ENCODE data around the gene RBL2.

Gene RBL2

DNA sequence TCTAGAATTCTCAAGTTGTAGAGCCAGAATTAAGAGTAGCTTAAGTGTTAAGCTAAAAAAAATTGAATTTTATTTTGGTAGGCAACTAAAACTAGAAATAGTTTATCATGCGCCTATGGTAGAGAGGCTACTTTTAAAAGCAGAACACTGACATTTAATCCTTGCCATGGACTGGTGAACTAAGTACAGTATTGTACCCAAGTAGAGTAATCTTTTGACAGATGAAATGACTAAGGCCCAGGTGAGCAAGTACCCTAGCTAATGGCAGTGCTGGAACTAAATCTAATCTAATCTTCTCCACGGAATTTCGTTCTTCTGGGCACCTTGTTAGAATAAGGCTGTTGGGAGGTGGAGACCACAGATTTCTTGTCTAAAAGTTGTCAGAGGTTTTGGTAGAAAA is 11.8 kb downstream of the RBL2 start:
- DNase-seq (ENCODE audit: low spot score) (no peak), FAIRE-seq (no peak)

DNA sequence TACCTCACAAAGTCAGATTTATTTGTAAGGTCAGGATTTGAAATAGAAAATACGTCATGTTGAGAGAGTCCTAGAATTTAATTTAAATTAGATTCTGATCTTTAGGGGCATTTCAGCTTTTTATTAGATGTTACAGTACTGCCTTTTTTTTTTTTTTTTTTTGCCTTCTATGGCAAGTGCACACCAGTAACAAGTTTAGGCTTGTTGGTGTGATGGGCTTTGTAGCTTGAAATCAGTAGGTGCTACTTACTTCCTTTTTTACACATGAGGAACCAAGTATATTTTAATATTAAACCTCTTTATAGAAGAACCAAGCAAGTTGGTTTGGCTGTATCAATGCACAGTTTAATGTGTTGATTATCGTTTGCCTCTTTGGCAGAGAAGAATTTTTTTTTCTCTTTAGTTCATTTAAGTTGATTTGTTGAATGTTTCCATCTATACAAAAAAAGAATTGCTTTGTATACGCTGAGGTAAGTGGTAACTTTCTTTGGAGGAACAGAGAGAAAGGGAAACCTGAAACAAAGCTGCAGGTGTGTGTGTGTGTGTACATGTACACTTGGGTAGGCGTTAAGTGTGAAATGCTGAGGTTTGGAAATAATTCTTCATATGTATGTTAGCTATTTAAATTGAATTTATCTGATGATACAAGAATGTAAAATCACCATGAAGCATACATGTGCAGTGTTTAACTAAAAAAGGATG is 15.7 kb downstream of the RBL2 start:
- no peak for FAIRE-seq

DNA sequence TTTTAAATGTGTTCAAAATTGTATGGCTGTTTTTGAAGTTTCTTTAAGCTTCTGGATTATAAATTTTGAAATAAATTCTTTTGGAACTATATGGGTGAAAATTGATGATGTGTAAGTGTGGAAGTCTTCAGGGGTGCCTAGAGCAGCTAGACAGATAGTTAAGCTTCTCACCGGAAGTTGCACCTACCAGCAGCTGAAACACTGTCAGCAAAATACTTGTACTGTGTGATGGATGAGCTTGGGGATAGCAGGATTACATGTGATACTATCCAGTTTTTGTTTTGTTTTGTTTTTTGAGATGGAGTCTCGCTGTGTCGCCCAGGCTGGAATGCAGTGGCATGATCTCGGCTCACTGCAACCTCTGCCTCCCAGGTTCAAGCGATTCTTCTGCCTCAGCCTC is 19.7 kb downstream of the RBL2 start:
- DNase-seq (ENCODE audit: low spot score) = no peak
- FAIRE-seq = no peak

More for the DNA sequence above, 15.7 kb downstream of the RBL2 start:
- no peak for DNase-seq (ENCODE audit: low spot score)

GRCh38 chr16:53456625-53457024 is 22.4 kb downstream of the RBL2 start:
- FAIRE-seq (no peak), DNase-seq (ENCODE audit: low spot score) (no peak)

GRCh38 chr16:53457670-53458069 is 23.4 kb downstream of the RBL2 start:
- FAIRE-seq = no peak
- DNase-seq (ENCODE audit: low spot score) = no peak

DNA sequence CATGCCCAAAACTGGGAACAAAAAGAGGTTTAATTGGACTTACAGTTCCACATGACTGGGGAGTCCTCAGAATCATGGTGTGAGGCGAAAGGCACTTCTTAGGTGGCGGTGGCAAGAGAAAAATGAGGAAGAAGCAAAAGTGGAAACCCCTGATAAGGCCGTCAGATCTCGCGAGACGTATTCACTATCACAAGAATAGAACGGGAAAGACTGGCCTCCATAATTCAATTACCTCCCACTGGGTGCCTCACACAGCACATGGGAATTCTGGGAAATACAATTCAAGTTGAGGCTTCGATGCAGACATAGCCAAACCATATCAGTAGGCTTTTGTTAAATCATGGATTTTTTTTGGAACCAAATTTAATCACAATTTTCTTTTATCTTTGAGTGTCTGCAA is 24.4 kb downstream of the RBL2 start:
- DNase-seq (ENCODE audit: low spot score) (no peak), FAIRE-seq (no peak)

- DNase-seq (ENCODE audit: low spot score) (peak; percentile 36), FAIRE-seq (no peak)
Measured at GRCh38 chr16:53465606-53466280, 31.5 kb downstream of the RBL2 start.

- FAIRE-seq (no peak), DNase-seq (ENCODE audit: low spot score) (no peak)
Measured at GRCh38 chr16:53476867-53477266, 42.6 kb downstream of the RBL2 start.

- no peak for FAIRE-seq
Measured at GRCh38 chr16:53478965-53479364, 44.7 kb downstream of the RBL2 start.

GRCh38 chr16:53480394-53480793 is 46.1 kb downstream of the RBL2 start:
- no peak for FAIRE-seq
- no peak for DNase-seq (ENCODE audit: low spot score)

More at GRCh38 chr16:53478965-53479364, 44.7 kb downstream of the RBL2 start:
- no peak for DNase-seq (ENCODE audit: low spot score)

- FAIRE-seq = no peak
Measured at GRCh38 chr16:53482123-53482522, 47.9 kb downstream of the RBL2 start.

GRCh38 chr16:53484542-53484941 is 50.3 kb downstream of the RBL2 start:
- FAIRE-seq (no peak), DNase-seq (ENCODE audit: low spot score) (no peak)

More at GRCh38 chr16:53482123-53482522, 47.9 kb downstream of the RBL2 start:
- DNase-seq (ENCODE audit: low spot score) = no peak

- no peak for DNase-seq (ENCODE audit: low spot score)
- no peak for FAIRE-seq
Measured at GRCh38 chr16:53486230-53486629, 52.0 kb downstream of the RBL2 start.

GRCh38 chr16:53489755-53490154 is 55.5 kb downstream of the RBL2 start:
- FAIRE-seq (no peak), DNase-seq (ENCODE audit: low spot score) (no peak)

DNA sequence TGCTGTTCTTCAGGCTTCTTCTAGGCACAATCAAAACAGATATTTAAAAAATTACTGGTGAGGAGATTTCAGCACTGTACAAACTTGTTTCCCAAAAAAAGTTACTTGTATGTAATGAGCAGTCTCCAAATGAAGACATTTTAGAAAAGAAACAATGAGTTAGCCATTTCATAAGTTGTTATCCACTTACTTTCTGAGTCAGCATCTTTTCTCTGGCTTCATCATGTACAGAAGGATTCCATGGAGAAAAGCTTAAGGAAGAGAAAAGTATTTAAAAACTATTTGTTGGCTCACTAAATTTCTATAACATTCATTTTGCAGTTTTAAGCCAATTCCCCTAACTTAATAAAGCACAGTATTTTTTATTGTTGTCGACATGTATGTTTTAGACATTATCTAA is 58.2 kb downstream of the RBL2 start:
- DNase-seq (ENCODE audit: low spot score) (no peak), FAIRE-seq (no peak)

- FAIRE-seq = no peak
Measured at GRCh38 chr16:53494636-53495035, 60.4 kb downstream of the RBL2 start.

DNA sequence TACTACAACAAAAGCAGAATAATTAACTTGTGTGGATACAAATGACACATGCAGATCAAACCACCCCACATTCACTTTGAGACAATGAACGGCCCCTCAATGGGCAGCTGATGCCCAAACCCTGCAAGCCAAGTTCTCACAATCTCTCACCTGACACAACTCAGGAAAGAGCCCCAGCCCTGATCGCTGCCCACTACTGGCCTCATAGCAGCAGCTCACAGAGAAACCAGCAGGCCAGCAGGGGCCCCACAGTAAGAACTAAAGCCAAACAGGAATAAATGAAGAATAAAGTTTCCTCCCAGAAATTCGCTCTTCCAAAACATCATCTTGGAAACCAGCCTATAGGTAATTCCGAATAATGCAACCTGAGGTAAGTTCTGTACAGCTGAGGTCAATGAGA is 61.1 kb downstream of the RBL2 start:
- FAIRE-seq (no peak), DNase-seq (ENCODE audit: low spot score) (no peak)

More at GRCh38 chr16:53494636-53495035, 60.4 kb downstream of the RBL2 start:
- no peak for DNase-seq (ENCODE audit: low spot score)

DNA sequence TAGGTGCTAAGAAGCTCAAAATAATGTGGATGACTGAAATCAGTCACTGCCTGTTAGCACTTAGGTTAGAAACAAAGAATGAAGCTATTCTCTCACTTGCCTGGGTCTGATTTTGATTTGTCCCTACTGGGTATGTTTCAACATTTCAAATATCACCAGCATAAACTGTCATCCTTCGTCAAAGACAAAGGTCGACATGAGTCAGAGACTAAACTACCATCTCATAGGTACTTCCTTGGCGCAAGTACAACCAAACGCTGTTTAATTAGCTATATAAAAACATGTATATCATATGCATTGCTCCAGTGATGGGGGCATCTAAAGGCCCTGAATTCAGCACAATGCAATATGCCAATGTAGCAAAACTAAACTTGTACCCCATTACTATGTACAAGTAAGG is 64.7 kb downstream of the RBL2 start:
- DNase-seq (ENCODE audit: low spot score) (no peak), FAIRE-seq (no peak)

- FAIRE-seq = no peak
Measured at GRCh38 chr16:53501216-53501859, 67.1 kb downstream of the RBL2 start.

GRCh38 chr16:53502331-53503269 is 68.3 kb downstream of the RBL2 start, which contains the start of gene AKTIP:
Gene AKTIP, minus strand, starts transcription at chr16:53503209. Its CDS starts 2,950 bp downstream, at chr16:53500259.
- FAIRE-seq (no peak), DNase-seq (ENCODE audit: low spot score) (peak; percentile 58)

More at GRCh38 chr16:53501216-53501859, 67.1 kb downstream of the RBL2 start:
- DNase-seq (ENCODE audit: low spot score) = no peak

DNA sequence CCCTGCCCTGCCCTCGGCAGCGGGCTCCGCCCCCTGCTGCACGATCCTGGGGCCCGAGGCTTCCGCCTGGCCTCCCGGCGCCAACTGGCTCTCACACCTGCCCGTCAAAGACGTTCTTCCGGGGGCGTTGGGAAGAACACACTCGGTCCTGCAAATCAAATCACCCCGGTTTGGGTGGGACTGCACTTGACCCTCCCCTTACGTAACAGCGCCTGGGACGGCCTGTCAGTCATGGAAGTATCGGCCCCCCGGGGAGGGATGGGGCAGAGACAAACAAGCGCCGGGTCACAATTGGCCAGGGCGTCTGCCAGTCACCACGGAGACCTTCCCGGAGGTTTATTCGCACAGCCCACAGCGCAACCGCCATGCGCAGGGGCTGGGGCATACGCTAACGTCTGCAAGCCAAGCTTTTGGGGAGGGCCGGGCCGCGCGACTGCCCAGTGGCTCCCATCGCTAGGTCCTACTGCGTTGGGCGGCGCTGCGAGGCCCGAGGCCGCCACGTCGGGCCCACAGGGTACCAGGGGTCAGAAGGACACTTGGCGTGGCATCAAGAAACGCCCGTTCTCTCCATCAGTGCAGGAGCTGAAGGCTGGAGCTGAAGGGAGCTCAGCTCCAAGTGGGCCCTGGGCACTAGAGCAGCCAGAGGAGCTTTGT is 69.1 kb downstream of the RBL2 start:
- DNase-seq (ENCODE audit: low spot score) (peak; percentile 99), FAIRE-seq (no peak)

Measured in urothelium cell line (cell line).